HFF-Myc (cell line): Measurements from ENCODE around the gene SLC35F5.

Source experiments
- DNase-seq: peaks from one replicate; pipeline ENCODE4 v3.0.0-alpha.2; 2011; ENCODE audit warnings: low read depth; ENCODE audit errors: extremely low read depth
- H3K4me3 ChIP-seq: replicated peaks from 2 replicates; pipeline ENCODE4 v1.5.1; 2011; ENCODE audit warnings: low read depth, mild to moderate bottlenecking, control low read depth, low read length
- TF ChIP-seq, protein P1 (sequence below): IDR thresholded peaks from 2 replicates; pipeline ENCODE4 v1.5.1; 2012; ENCODE audit warnings: mild to moderate bottlenecking, low read depth, low read length, control low read depth; ENCODE audit errors: missing control alignments

Gene SLC35F5

DNA sequence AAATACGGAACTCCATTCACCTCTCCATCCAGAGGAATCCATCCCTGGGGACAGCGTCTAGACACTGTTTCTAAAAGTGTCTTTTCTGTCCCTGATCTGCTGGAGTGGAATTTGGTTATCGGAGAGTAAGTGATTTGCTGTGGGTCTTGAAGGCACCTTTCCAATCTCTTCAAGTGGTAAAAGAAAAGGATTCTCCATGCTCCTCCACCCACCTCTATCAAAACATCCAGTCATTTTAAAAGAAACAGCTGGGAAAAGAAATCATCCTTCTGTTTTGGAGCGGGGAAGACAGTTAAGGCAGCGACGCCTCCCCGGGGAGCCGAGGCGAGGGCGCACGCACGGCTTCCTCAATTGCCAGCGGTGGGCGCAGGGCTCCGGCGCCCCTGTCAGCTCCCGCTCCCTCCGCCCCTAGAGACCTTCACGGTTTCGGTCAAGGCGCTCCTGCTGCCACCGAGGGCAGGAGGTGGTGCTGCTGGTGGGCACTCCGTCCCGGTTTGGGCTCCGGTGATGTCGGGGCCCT is 547 bp downstream of the SLC35F5 start:
- TF ChIP-seq, protein P1, sequence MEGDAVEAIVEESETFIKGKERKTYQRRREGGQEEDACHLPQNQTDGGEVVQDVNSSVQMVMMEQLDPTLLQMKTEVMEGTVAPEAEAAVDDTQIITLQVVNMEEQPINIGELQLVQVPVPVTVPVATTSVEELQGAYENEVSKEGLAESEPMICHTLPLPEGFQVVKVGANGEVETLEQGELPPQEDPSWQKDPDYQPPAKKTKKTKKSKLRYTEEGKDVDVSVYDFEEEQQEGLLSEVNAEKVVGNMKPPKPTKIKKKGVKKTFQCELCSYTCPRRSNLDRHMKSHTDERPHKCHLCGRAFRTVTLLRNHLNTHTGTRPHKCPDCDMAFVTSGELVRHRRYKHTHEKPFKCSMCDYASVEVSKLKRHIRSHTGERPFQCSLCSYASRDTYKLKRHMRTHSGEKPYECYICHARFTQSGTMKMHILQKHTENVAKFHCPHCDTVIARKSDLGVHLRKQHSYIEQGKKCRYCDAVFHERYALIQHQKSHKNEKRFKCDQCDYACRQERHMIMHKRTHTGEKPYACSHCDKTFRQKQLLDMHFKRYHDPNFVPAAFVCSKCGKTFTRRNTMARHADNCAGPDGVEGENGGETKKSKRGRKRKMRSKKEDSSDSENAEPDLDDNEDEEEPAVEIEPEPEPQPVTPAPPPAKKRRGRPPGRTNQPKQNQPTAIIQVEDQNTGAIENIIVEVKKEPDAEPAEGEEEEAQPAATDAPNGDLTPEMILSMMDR = no peak
- peak overlapping the region; percentile 88 for H3K4me3 ChIP-seq
- no peak for DNase-seq

DNA sequence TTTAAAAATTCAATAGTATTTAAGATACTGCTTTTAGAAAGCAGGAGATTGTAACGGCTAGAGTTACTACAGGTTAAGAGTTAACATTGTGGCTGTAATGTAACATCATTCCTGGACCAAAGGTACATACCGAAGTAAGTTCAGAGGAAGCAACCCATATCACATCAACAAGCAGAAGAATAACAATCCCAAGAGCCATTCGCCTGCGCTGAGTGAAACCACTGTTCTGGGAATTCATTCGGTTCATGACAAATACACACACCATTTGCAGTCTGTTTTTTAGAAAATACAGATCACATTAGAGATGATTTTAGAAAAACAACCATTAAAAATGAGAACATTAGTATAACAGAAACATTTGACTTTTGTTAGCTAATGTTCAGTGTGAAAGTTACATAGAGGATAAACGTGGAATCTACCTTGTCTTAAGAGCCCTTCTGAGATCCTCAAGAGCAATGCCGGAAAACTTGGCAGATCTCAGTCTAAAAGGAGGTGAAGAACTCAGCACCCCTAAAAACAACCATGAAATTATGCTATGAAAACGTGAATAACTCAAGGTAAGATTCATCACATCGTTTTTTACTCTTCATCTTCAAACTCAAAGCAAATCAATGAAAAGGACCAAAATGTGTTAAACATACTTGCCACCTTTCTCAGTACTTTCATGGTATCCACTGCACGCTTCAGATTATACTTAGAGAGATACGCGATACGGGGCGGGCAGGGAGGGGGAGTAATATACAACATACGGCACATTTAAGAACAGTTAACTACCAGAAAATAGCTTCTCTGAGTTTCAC is 1.2 kb downstream of the SLC35F5 start:
- H3K4me3 ChIP-seq = peak overlapping the region; percentile 88
- DNase-seq = no peak
- TF ChIP-seq, protein P1 = no peak

DNA sequence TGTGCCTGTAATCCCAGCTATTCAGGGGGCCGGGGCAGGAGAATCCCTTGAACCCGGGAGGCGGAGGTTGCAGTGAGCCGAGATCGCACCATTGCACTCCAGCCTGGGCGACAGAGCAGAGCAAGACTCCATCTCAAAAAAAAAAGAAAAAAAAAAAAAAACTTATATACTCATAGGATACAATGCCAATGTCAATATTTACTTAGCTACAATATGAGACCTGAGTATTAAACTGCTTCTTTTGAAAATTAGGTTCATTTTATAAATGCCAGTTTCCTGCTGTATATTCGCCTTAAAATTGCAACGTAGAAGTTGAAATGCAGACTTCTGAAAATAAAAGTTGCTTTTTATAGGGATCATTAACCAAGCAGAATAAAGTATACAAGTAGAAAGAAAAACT is 2.3 kb downstream of the SLC35F5 start:
- peak overlapping the region; percentile 88; the same call in 1 of the 2 replicates for H3K4me3 ChIP-seq
- no peak for DNase-seq
- TF ChIP-seq, protein P1 = no peak

DNA sequence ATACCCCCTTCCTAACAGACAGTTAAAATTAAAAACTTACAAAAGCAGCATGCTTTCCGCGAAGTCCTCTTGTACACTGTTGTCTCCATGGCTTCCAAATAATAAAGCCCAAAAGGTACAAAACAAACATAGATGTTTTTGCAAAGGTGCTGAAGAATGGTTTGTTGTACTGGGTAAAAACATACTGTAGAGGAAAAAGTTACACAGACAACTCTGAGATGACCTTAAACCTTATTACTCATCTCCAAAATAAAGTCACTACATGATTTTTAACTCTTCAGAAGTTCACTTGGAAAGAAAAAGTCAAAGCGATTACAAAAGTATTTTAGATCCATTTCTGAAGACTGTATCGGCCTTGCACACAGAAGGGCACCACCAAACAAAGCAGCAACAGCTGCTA is 6.1 kb downstream of the SLC35F5 start:
- TF ChIP-seq, protein P1 = no peak
- H3K4me3 ChIP-seq = no peak overlapping the region
- DNase-seq = no peak

DNA sequence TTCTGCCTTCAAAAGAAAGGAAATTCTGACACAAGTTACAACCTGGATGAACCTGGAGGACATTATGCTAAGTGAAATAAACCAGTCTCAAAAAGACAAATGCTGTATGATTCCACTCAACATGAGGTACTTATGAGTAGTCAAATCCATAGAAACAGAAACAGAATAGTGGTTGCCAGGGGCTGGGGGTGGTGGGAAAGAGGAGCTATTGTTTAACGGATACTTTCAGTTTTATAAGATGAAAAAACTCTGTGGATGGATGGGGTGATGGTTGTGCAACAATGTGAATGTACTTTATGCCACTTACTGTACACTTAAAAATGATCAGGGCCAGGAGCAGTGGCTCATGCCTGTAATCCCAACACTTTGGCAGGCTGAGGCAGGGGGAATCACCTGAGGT is 15.4 kb downstream of the SLC35F5 start:
- DNase-seq = no peak
- H3K4me3 ChIP-seq = no peak overlapping the region
- TF ChIP-seq, protein P1 = no peak

DNA sequence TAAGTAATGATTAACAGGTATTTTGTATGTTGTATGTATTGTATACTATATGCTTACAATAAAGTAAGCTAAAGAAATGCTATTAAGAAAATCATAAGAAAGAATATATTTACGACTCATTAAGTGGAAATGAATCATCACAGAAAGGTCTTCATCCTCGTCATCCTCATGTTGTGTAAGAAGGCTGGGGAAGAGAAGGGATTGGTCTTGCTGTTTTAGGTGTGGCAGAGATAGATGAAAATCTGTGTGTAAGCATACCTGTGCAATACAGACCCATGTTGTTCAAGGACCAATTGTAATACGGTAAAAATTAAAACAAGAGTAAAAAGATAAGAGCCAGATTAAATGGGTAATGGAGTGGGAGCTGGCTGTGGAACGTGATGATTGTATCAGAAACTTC is 16.6 kb downstream of the SLC35F5 start:
- H3K4me3 ChIP-seq = no peak overlapping the region
- TF ChIP-seq, protein P1 = no peak
- DNase-seq = no peak
